Measurements from ENCODE around the gene EEF2KMT.
"Not testable (repeated sequence)": the region's sequence is repeated elsewhere in the genome, so short reads cannot be mapped to it uniquely, and the experiment has no call there.

DNA sequence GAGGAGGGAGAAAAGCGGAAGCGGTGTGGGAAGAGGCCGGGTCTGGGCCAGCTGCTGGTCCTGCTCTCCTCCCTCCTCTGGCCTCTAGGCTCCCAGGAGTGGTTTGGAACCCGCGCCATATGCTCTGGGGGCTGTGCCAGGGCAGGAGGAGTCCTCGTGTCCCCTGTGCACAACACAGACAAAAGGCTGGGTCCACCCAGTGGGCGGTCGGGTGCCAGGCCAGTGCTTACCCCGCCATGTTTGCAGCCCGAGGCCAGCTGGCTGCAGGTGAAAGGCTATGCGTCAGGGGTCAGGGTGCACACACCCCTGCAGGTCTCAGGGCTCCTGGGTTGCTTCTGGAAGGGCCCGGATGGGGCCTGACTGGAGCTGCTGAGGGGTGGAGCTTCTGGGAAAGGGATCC lies 17.1 kb downstream of the EEF2KMT start:
- TF ChIP-seq, protein P1, sequence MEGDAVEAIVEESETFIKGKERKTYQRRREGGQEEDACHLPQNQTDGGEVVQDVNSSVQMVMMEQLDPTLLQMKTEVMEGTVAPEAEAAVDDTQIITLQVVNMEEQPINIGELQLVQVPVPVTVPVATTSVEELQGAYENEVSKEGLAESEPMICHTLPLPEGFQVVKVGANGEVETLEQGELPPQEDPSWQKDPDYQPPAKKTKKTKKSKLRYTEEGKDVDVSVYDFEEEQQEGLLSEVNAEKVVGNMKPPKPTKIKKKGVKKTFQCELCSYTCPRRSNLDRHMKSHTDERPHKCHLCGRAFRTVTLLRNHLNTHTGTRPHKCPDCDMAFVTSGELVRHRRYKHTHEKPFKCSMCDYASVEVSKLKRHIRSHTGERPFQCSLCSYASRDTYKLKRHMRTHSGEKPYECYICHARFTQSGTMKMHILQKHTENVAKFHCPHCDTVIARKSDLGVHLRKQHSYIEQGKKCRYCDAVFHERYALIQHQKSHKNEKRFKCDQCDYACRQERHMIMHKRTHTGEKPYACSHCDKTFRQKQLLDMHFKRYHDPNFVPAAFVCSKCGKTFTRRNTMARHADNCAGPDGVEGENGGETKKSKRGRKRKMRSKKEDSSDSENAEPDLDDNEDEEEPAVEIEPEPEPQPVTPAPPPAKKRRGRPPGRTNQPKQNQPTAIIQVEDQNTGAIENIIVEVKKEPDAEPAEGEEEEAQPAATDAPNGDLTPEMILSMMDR (IDR thresholded peaks at IDR 0.05; ENCODE audit: borderline replicate concordance, extremely low read depth, low read length, poor library complexity, severe bottlenecking), result not testable (repeated sequence)
- TF ChIP-seq EZH2 (IDR thresholded peaks at IDR 0.05; ENCODE audit: borderline replicate concordance, low read depth, low read length, severe bottlenecking), result not testable (repeated sequence)
